Fibroblast of skin of left quadriceps (primary cell): ENCODE measurements around the gene PCDHGA12.
"Not testable (repeated sequence)": the region's sequence is repeated elsewhere in the genome, so short reads cannot be mapped to it uniquely, and the experiment has no call there.

ENCODE experiments used
- DNase-seq, 2 experiments: peaks; one replicate each; pipeline ENCODE4 v3.0.0-alpha.2; 2013; ENCODE audit warnings: low read depth in 2 of 2

Gene PCDHGA12

GRCh38 chr5:141430332-141431113 lies at the start of gene PCDHGA12:
TSS of gene PCDHGA12 (plus strand) at chr5:141430507. CDS start at chr5:141430760, 253 bp downstream.
- peak; percentile 82 to 83 for DNase-seq

GRCh38 chr5:141382469-141383294 lies 47.6 kb upstream of the PCDHGA12 start, which contains the start of gene PCDHGA7:
TSS of gene PCDHGA7 (plus strand) at chr5:141382742. CDS start at chr5:141382900, 158 bp downstream.
- DNase-seq: no peak

DNA sequence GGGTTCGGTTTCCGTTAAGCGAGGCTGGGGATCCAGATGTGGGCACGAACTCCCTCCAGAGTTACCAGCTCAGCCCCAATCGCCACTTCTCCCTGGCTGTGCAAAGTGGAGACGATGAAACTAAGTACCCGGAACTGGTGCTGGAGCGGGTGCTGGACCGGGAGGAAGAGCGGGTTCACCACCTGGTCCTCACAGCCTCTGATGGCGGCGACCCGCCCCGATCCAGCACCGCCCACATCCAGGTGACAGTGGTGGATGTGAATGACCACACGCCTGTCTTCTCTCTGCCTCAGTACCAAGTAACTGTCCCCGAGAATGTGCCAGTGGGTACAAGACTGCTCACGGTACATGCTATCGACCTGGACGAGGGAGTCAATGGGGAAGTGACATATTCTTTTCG lies 47.0 kb upstream of the PCDHGA12 start:
- DNase-seq: no peak

DNA sequence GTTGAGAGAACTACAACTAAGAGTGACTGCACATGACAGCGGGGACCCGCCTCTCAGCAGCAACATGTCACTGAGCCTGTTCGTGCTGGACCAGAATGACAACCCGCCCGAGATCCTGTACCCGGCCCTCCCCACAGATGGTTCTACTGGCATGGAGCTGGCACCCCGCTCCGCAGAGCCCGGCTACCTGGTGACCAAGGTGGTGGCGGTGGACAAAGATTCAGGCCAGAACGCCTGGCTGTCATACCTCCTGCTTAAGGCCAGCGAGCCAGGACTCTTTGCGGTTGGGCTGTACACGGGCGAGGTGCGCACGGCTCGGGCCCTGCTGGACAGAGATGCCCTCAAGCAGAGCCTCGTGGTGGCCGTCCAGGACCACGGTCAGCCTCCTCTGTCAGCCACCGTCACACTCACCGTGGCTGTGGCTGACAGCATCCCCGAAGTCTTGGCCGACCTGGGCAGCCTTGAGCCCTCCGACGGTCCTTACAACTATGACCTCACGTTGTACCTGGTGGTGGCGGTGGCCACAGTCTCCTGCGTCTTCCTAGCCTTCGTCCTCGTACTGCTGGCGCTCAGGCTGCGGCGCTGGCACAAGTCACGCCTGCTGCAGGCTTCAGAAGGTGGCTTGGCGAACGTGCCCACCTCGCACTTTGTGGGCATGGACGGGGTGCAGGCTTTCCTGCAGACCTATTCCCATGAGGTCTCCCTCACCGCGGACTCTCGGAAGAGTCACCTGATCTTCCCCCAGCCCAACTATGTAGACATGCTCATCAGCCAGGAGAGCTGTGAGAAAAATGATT lies 45.6 kb upstream of the PCDHGA12 start:
- DNase-seq: no peak

DNA sequence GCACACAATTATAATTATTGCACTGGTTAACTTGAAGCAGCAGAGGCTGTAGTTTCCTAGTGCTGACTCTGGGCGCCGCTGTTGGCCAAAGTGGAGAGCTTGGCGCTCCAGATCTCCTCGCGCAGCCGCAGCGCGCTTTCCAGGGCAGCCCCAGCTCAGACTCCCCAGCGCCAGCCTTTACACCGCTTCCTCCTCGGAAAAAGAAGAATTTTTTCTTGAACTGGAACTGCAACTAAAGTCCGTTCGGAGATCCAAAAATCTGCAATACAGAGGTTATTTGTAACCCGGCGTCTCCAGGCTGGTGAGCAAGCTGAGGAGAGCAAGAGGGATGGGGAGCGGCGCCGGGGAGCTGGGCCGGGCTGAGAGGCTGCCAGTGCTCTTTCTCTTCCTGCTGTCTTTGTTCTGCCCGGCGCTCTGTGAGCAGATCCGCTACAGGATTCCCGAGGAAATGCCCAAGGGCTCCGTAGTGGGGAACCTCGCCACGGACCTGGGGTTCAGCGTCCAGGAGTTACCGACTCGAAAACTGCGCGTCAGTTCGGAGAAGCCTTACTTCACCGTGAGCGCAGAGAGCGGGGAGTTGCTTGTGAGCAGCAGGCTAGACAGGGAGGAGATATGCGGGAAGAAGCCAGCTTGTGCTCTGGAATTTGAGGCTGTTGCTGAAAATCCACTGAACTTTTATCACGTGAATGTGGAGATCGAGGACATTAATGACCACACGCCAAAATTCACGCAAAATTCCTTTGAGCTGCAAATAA lies 42.6 kb upstream of the PCDHGA12 start, which contains the start of gene PCDHGB4:
TSS of gene PCDHGB4 (plus strand) at position 142 of the 755 bp plus-strand sequence. CDS start at position 329, 187 bp downstream.
- not testable (repeated sequence) for DNase-seq

GRCh38 chr5:141388661-141389060 lies 41.6 kb upstream of the PCDHGA12 start:
- no peak for DNase-seq

GRCh38 chr5:141389153-141390042 lies 40.9 kb upstream of the PCDHGA12 start:
- DNase-seq: no peak

DNA sequence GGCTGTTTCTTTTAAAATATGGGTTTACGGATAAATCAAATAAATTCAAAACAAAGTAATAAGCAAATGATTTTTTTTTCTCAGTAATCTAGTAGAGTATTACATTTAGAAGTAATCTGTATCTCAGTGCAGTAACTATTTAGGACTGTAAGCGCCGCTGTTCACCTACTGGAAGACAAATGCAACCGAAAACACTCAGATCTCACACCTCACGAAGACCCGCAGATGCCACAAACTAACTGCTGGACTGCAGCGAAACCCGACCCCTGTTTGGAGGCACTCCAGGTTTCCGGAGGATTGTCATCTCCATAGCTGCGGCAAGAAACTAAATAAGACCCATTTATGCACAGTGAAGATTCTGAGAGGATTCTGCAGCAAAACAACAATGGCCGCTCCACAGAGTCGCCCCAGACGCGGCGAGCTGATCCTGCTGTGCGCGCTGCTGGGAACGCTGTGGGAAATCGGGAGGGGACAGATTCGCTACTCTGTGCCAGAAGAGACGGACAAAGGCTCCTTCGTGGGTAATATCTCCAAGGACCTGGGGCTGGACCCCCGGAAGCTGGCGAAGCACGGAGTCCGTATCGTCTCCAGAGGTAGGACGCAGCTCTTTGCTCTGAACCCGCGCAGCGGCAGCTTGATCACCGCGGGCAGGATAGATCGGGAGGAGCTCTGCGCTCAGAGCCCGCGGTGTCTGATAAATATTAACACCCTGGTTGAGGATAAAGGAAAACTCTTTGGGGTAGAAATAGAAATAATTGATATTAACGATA lies 37.7 kb upstream of the PCDHGA12 start, which contains the start of gene PCDHGA8:
TSS of gene PCDHGA8 (plus strand) at position 205 of the 770 bp plus-strand sequence. CDS start at position 386, 181 bp downstream.
- DNase-seq: no peak

- no peak for DNase-seq
Observed at GRCh38 chr5:141393267-141393666, 37.0 kb upstream of the PCDHGA12 start.

GRCh38 chr5:141394401-141395187 lies 35.7 kb upstream of the PCDHGA12 start:
- DNase-seq: not testable (repeated sequence)

DNA sequence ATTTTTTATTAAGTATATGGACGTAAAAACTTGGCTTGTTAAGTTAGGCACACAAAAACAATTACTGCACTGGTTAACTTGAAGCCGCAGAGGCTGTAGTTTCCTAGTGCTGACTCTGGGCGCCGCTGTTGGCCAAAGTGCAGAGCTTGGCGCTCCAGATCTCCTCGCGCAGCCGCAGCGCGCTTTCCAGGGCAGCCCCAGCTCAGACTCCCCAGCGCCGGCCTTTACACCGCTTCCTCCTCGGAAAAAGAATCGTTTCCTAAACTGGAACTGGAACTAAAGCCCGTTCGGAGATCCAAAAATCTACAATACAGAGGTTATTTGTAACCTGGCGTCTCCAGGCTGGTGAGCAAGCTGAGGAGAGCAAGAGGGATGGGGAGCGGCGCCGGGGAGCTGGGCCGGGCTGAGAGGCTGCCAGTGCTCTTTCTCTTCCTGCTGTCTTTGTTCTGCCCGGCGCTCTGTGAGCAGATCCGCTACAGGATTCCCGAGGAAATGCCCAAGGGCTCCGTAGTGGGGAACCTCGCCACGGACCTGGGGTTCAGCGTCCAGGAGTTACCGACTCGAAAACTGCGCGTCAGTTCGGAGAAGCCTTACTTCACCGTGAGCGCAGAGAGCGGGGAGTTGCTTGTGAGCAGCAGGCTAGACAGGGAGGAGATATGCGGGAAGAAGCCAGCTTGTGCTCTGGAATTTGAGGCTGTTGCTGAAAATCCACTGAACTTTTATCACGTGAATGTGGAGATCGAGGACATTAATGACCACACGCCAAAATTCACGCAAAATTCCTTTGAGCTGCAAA lies 32.4 kb upstream of the PCDHGA12 start, which contains the start of gene PCDHGB5:
TSS of gene PCDHGB5 (plus strand) at position 192 of the 796 bp plus-strand sequence. CDS start at position 373, 181 bp downstream.
- DNase-seq: not testable (repeated sequence)

DNA sequence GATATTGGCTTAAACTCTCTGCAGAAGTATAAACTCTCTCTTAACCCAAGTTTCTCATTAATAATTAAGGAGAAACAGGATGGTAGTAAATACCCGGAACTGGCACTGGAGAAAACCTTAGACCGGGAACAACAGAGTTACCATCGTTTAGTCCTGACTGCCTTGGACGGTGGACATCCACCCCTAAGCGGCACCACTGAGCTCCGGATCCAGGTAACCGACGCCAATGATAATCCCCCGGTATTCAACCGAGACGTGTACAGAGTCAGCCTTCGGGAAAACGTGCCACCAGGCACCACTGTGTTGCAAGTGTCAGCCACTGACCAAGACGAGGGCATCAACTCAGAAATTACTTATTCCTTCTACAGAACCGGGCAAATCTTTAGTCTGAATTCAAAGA lies 31.7 kb upstream of the PCDHGA12 start:
- no peak for DNase-seq

DNA sequence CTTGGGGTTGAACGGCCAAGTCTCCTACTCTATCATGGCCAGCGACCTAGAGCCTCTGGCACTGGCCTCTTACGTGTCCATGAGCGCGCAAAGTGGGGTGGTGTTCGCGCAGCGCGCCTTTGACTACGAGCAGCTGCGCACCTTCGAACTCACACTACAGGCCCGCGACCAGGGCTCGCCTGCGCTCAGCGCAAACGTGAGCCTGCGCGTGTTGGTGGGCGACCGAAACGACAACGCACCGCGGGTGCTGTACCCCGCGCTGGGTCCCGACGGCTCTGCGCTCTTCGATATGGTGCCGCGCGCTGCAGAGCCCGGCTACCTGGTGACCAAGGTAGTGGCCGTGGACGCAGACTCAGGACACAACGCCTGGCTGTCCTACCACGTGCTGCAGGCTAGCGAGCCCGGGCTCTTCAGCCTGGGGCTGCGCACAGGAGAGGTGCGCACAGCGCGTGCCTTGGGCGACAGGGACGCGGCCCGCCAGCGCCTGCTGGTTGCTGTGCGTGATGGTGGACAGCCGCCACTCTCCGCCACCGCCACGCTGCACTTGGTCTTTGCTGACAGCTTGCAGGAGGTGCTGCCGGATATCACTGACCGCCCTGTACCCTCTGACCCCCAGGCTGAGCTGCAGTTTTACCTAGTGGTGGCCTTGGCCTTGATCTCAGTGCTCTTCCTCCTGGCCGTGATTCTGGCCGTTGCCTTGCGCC lies 30.6 kb upstream of the PCDHGA12 start:
- no peak for DNase-seq

DNA sequence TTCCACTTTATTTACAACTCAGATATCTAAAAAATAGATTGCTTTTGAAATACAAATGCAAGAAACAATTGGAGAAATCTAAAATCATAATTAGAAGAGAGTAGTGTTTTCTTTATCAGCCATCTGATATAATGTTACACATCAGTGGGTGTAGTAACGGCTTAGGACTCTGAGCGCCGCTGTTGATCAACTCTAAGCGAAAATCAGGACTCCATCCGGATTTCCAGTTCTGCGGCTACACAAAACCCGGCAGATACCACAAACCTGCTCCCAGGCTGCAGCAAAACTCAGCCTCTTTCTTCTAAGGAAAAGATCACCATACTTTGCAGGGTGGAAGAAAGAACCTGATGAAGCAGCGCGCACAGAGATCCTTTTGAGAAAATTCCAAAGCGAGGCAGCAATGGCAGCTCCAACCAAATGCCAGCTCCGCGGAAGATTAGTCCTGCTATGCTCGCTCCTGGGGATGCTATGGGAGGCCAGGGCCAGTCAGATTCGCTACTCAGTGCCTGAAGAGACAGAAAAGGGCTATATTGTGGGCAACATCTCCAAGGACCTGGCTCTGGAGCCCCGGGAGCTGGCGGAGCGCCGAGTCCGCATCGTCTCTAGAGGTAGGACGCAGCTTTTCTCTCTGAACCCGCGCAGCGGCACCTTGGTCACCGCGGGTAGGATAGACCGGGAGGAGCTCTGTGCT lies 27.6 kb upstream of the PCDHGA12 start, which contains the start of gene PCDHGA9:
TSS of gene PCDHGA9 (plus strand) at position 226 of the 691 bp plus-strand sequence. CDS start at position 401, 175 bp downstream.
- no peak for DNase-seq

DNA sequence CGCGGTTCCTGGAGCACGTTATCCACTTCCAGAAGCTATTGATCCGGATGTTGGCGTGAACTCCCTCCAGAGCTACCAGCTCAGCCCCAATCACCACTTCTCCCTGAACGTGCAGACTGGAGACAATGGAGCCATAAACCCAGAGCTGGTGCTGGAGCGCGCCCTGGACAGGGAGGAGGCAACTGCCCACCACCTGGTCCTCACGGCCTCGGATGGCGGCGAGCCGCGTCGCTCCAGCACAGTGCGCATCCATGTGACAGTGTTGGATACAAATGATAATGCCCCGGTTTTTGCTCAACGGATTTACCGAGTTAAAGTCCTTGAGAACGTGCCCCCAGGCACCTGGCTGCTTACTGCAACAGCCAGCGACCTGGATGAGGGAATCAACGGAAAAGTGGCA lies 26.9 kb upstream of the PCDHGA12 start:
- DNase-seq: no peak
